ENCODE measurements around the gene SUPT4H1.
A peak's percentile ranks its signal among the peaks of the same experiment; 100 is the strongest.

Gene SUPT4H1

DNA sequence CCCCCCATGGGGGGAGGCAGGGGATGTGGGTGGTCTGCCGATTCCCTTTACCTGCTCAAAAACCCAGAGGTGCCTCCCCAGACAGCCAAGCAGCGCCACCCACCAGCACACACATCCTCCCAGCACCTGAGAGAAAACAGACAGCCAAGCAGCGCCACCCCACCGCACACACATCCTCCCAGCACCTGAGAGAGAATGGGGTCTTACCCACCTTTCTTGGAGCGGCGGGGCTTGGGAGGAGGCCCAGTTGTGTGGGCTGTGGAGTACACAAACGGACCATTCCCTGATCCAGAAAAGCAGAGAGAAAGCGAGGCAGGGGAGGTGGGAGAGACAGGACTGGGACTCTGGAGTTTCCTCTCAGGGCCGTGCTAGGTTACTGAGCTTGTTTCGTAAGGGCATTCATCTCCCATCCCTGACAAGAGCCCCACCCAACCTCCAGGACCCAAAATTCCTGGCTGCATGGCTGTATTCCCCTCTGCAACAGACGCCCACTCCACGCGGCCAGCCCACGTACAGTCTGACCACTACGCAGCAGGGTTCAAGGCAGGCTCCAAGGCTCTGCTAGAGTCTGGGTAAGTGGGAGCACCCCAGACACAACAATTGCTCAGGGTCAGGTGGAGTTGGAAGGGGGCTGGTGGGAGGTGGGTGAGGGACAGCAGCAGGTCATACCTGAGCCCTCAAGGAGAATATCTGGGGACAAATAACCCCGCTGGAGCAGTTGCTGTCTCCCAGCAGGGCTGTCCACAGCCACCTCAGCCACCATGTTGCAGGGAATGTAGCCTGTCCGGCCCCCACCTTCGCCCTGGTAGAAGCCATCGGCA is 45.7 kb downstream of the SUPT4H1 start:
- Histone ChIP-seq H3K9me3 (ENCODE audit: control insufficient read depth, low read length) (no peaks in the 10 kb centered on the region), H3K27ac (ENCODE audit: insufficient read depth, low read length, poor library complexity, severe bottlenecking) (no peak overlapping the region), H3K27me3 (replicated peaks; ENCODE audit: control insufficient read depth, insufficient read depth, low read length, poor library complexity, severe bottlenecking) (no peaks in the 10 kb centered on the region), H3K36me3 (ENCODE audit: control insufficient read depth, insufficient read depth, low read length) (peaks cover 13% of the 10 kb centered on the region), H3K4me3 (ENCODE audit: insufficient read depth, low read depth, low read length, poor library complexity, severe bottlenecking) (no peak overlapping the region), H3K4me1 (ENCODE audit: control insufficient read depth, insufficient read depth, low read length, poor library complexity, severe bottlenecking) (no peaks in the 10 kb centered on the region)
- no peak for DNase-seq

DNA sequence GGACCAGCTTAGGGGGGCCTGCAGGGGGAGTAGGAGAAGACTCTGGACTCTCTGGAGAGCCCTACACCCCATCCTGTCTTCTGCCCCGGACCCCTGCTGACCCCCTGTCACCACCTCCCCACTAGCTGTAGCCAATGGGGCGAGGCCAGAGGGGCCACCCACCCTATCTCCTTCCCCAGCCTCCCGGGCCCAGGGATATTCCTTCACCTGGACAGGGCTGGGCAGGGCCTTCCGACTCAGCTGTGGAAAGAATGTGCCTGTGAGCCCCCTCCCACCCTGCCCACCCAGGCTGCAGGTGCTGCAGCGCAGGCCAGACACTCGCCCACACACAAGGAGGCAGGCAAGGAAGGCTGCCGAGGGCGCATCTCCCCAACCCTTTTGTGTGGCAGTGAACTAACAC is 46.4 kb downstream of the SUPT4H1 start:
- Histone ChIP-seq H3K4me3 (ENCODE audit: insufficient read depth, low read depth, low read length, poor library complexity, severe bottlenecking) (no peak overlapping the region), H3K4me1 (ENCODE audit: control insufficient read depth, insufficient read depth, low read length, poor library complexity, severe bottlenecking) (no peaks in the 10 kb centered on the region), H3K9me3 (ENCODE audit: control insufficient read depth, low read length) (no peaks in the 10 kb centered on the region), H3K27ac (ENCODE audit: insufficient read depth, low read length, poor library complexity, severe bottlenecking) (no peak overlapping the region), H3K27me3 (replicated peaks; ENCODE audit: control insufficient read depth, insufficient read depth, low read length, poor library complexity, severe bottlenecking) (no peaks in the 10 kb centered on the region), H3K36me3 (ENCODE audit: control insufficient read depth, insufficient read depth, low read length) (peaks cover 13% of the 10 kb centered on the region)
- DNase-seq = no peak

GRCh38 chr17:58304750-58305486 is 47.1 kb downstream of the SUPT4H1 start:
- peaks cover 13% of the 10 kb centered on the region for H3K36me3 ChIP-seq (ENCODE audit: control insufficient read depth, insufficient read depth, low read length)
- H3K9me3 ChIP-seq (ENCODE audit: control insufficient read depth, low read length) = no peaks in the 10 kb centered on the region
- no peaks in the 10 kb centered on the region for H3K4me1 ChIP-seq (ENCODE audit: control insufficient read depth, insufficient read depth, low read length, poor library complexity, severe bottlenecking)
- no peak for DNase-seq
- H3K27ac ChIP-seq (ENCODE audit: insufficient read depth, low read length, poor library complexity, severe bottlenecking) = no peak overlapping the region
- H3K27me3 ChIP-seq (replicated peaks; ENCODE audit: control insufficient read depth, insufficient read depth, low read length, poor library complexity, severe bottlenecking) = no peaks in the 10 kb centered on the region
- no peak overlapping the region for H3K4me3 ChIP-seq (ENCODE audit: insufficient read depth, low read depth, low read length, poor library complexity, severe bottlenecking)

GRCh38 chr17:58303971-58304749 is 47.8 kb downstream of the SUPT4H1 start:
- no peaks in the 10 kb centered on the region for H3K9me3 ChIP-seq (ENCODE audit: control insufficient read depth, low read length)
- H3K36me3 ChIP-seq (ENCODE audit: control insufficient read depth, insufficient read depth, low read length) = peaks cover 13% of the 10 kb centered on the region
- DNase-seq = peak; percentile 28 to 41 (median 29)
- H3K4me1 ChIP-seq (ENCODE audit: control insufficient read depth, insufficient read depth, low read length, poor library complexity, severe bottlenecking) = no peaks in the 10 kb centered on the region
- H3K4me3 ChIP-seq (ENCODE audit: insufficient read depth, low read depth, low read length, poor library complexity, severe bottlenecking) = no peak overlapping the region
- H3K27ac ChIP-seq (ENCODE audit: insufficient read depth, low read length, poor library complexity, severe bottlenecking) = no peak overlapping the region
- H3K27me3 ChIP-seq (replicated peaks; ENCODE audit: control insufficient read depth, insufficient read depth, low read length, poor library complexity, severe bottlenecking) = no peaks in the 10 kb centered on the region

DNA sequence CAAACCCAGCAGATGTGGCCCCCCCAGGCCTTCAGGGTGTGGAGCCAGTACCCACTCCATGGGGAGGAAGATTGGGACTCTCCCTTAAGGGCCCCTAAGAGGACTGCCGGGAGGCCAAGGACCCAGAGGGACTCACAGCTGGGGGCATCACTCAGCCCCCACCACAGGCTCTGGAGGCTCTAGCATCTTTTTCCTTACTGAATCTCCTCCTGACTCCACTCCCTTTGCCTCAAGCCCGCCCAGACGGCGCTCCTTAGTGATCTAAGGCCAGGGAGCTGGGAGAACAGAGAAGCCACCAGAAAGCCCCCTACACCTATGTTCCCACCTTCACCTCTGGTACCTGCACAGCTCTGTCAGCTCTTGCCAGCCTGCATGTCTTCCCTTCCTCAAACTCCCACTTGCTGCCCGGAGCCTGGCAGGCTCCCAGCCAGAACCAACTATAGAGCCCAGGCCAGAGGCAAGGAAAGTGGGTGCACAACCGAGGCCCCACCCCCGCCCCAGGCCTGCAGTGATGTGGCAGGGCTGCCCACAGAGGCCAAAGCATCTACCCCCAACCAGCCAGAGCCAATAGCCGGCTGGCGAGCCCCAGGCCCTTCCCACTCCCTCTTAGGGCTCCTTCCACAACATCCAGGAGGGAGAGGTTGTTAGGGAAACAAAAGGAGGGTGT is 48.9 kb downstream of the SUPT4H1 start:
- DNase-seq = no peak
- H3K4me3 ChIP-seq (ENCODE audit: insufficient read depth, low read depth, low read length, poor library complexity, severe bottlenecking) = no peak overlapping the region
- no peak overlapping the region for H3K27ac ChIP-seq (ENCODE audit: insufficient read depth, low read length, poor library complexity, severe bottlenecking)
- no peaks in the 10 kb centered on the region for H3K4me1 ChIP-seq (ENCODE audit: control insufficient read depth, insufficient read depth, low read length, poor library complexity, severe bottlenecking)
- peaks cover 13% of the 10 kb centered on the region for H3K36me3 ChIP-seq (ENCODE audit: control insufficient read depth, insufficient read depth, low read length)
- no peaks in the 10 kb centered on the region for H3K27me3 ChIP-seq (replicated peaks; ENCODE audit: control insufficient read depth, insufficient read depth, low read length, poor library complexity, severe bottlenecking)
- no peaks in the 10 kb centered on the region for H3K9me3 ChIP-seq (ENCODE audit: control insufficient read depth, low read length)

- no peaks in the 10 kb centered on the region for H3K4me1 ChIP-seq (ENCODE audit: control insufficient read depth, insufficient read depth, low read length, poor library complexity, severe bottlenecking)
- H3K27ac ChIP-seq (ENCODE audit: insufficient read depth, low read length, poor library complexity, severe bottlenecking) = no peak overlapping the region
- no peaks in the 10 kb centered on the region for H3K9me3 ChIP-seq (ENCODE audit: control insufficient read depth, low read length)
- DNase-seq = no peak
- H3K27me3 ChIP-seq (replicated peaks; ENCODE audit: control insufficient read depth, insufficient read depth, low read length, poor library complexity, severe bottlenecking) = no peaks in the 10 kb centered on the region
- peaks cover 9% of the 10 kb centered on the region for H3K36me3 ChIP-seq (ENCODE audit: control insufficient read depth, insufficient read depth, low read length)
- no peak overlapping the region for H3K4me3 ChIP-seq (ENCODE audit: insufficient read depth, low read depth, low read length, poor library complexity, severe bottlenecking)
Measured at GRCh38 chr17:58302171-58302918, 49.7 kb downstream of the SUPT4H1 start.

DNA sequence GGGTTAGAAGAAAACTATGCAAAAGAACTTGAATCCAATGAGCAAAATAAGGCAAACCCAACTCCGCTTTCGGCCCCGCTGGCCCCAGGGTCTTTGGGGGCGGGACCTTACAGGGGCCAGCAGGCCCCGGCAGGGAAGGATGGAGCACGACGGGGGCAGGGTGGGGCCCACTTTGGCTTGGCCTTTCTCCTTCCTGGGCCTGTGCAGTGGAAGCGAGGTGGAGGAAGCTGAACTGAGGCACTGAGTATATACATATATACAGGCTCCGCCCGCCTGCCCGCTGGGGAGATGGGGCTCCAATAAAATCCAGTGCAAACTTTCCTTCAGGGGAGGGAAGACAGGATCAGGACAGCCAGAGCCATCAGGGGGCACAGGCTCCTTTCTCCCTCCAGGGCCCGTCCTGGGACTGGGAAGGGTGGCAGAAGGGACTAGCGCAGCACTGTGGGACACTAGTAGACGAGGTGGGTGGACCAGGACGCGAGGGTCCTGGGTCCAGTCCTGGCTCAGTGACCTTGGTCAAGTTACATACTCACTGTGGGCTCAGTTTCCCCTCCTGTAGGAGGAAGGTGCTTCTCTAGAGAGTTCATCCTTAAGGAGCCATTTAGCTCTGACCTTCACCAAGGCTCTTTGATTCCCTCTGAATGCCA is 50.4 kb downstream of the SUPT4H1 start:
- Histone ChIP-seq H3K4me3 (ENCODE audit: insufficient read depth, low read depth, low read length, poor library complexity, severe bottlenecking) (no peak overlapping the region), H3K4me1 (ENCODE audit: control insufficient read depth, insufficient read depth, low read length, poor library complexity, severe bottlenecking) (no peaks in the 10 kb centered on the region), H3K9me3 (ENCODE audit: control insufficient read depth, low read length) (no peaks in the 10 kb centered on the region), H3K27ac (ENCODE audit: insufficient read depth, low read length, poor library complexity, severe bottlenecking) (no peak overlapping the region), H3K36me3 (ENCODE audit: control insufficient read depth, insufficient read depth, low read length) (peaks cover 4% of the 10 kb centered on the region), H3K27me3 (replicated peaks; ENCODE audit: control insufficient read depth, insufficient read depth, low read length, poor library complexity, severe bottlenecking) (no peaks in the 10 kb centered on the region)
- DNase-seq = no peak

DNA sequence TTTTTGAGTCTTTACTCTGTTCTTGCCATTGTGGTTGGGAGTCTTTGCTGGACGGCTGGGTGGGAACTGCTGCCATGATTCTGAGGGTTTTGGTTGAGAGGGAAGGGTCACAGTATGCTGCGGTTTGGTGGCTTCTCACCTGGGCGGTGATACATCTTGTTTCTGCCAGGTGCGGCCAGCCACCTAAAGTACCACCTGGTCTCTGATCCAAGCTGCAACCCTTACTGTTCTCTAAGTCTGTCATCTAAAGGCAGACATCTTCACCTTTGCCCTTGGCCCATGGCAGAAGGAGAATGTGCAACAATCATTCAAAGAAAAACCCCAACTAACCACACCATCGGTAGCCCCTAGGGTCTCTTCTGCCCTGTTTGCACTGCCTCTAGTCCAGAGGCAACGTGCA is 51.7 kb downstream of the SUPT4H1 start:
- Histone ChIP-seq H3K36me3 (ENCODE audit: control insufficient read depth, insufficient read depth, low read length) (no peaks in the 10 kb centered on the region), H3K9me3 (ENCODE audit: control insufficient read depth, low read length) (no peaks in the 10 kb centered on the region)

More for the DNA sequence above, 51.7 kb downstream of the SUPT4H1 start:
- Histone ChIP-seq H3K4me1 (ENCODE audit: control insufficient read depth, insufficient read depth, low read length, poor library complexity, severe bottlenecking) (no peaks in the 10 kb centered on the region), H3K4me3 (ENCODE audit: insufficient read depth, low read depth, low read length, poor library complexity, severe bottlenecking) (no peak overlapping the region), H3K27ac (ENCODE audit: insufficient read depth, low read length, poor library complexity, severe bottlenecking) (no peak overlapping the region), H3K27me3 (replicated peaks; ENCODE audit: control insufficient read depth, insufficient read depth, low read length, poor library complexity, severe bottlenecking) (no peaks in the 10 kb centered on the region)
- DNase-seq = no peak
